Measurements from ENCODE around the gene ARFGEF3.

Gene ARFGEF3

GRCh38 chr6:138383776-138384175 is 222.0 kb downstream of the ARFGEF3 start:
- H3K36me3 ChIP-seq (ENCODE audit: control insufficient read depth in 2 of 2, insufficient read depth in 1 of 2, low read length in 2 of 2): no peaks in the 10 kb centered on the region
- H3K4me1 ChIP-seq (ENCODE audit: control insufficient read depth, insufficient read depth, low read length): no peaks in the 10 kb centered on the region
- ChIA-PET CTCF (interaction anchor here (1.1 to 1.3 kb wide), 2 partner anchors 10 to 21 kb away, joined by 3 to 4 read pairs; partner anchors contain the start of gene HEBP2), POLR2A (no interaction called here)
- TF ChIP-seq TRIM28 (IDR thresholded peaks at IDR 0.05; ENCODE audit: borderline replicate concordance, low read length): no peak
- H3K27ac ChIP-seq (ENCODE audit: extremely low read depth, low read depth, low read length): no peak overlapping the region
- no peaks in the 10 kb centered on the region for H3K9me3 ChIP-seq (ENCODE audit: control insufficient read depth, insufficient read depth, low read depth, low read length)
- no peak overlapping the region for H3K4me3 ChIP-seq (ENCODE audit: low read depth, low read length)

DNA sequence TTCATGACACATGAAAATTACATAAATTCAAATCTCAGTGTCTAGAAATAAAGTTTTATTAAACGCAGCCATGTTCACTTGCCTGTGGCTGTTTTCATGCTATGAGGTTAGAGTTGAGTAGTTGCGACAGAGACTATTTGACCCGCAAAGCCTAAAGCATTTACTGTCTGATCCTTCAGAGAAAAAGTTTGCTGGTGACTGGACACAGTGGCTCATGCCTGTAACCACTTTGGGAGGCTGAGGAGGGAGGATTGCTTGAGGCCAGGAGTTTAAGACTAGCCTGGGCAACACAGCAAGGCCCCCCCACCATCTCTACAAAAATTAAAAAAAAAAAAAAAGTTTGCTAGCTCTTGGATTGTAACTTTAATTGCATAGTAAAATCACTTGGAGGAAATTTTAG is 225.2 kb downstream of the ARFGEF3 start:
- TF ChIP-seq, protein P1, sequence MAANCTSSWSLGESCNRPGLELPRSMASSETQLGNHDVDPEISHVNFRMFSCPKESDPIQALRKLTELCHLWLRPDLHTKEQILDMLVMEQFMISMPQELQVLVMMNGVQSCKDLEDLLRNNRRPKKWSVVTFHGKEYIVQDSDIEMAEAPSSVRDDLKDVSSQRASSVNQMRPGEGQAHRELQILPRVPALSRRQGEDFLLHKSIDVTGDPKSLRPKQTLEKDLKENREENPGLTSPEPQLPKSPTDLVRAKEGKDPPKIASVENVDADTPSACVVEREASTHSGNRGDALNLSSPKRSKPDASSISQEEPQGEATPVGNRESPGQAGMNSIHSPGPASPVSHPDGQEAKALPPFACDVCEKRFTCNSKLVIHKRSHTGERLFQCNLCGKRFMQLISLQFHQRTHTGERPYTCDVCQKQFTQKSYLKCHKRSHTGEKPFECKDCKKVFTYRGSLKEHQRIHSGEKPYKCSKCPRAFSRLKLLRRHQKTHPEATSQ (tag by site-specific recombination; IDR thresholded peaks at IDR 0.05): no peak
- TF ChIP-seq ZNF677 (tag by site-specific recombination; IDR thresholded peaks at IDR 0.05): no peak
- Histone ChIP-seq H3K4me3 (ENCODE audit: low read depth, low read length) (no peak overlapping the region), H3K9me3 (ENCODE audit: control insufficient read depth, insufficient read depth, low read depth, low read length) (no peaks in the 10 kb centered on the region), H3K36me3 (ENCODE audit: control insufficient read depth in 2 of 2, insufficient read depth in 1 of 2, low read length in 2 of 2) (no peaks in the 10 kb centered on the region), H3K27ac (ENCODE audit: extremely low read depth, low read depth, low read length) (no peak overlapping the region), H3K4me1 (ENCODE audit: control insufficient read depth, insufficient read depth, low read length) (no peaks in the 10 kb centered on the region)
- CTCF ChIA-PET: no interaction called here
- POLR2A ChIA-PET: no interaction called here

- no peaks in the 10 kb centered on the region for H3K4me1 ChIP-seq (ENCODE audit: control insufficient read depth, insufficient read depth, low read length)
- H3K4me3 ChIP-seq (ENCODE audit: low read depth, low read length): no peak overlapping the region
- CTCF ChIA-PET: interaction anchor here (0.6 to 1.0 kb wide), 2 partner anchors 16 to 1070 kb away, joined by 3 to 6 read pairs; partner anchors contain the start of gene HEBP2
- no peaks in the 10 kb centered on the region for H3K36me3 ChIP-seq (ENCODE audit: control insufficient read depth in 2 of 2, insufficient read depth in 1 of 2, low read length in 2 of 2)
- POLR2A ChIA-PET: no interaction called here
- no peak overlapping the region for H3K27ac ChIP-seq (ENCODE audit: extremely low read depth, low read depth, low read length)
- no peaks in the 10 kb centered on the region for H3K9me3 ChIP-seq (ENCODE audit: control insufficient read depth, insufficient read depth, low read depth, low read length)
- TF ChIP-seq ZBTB1 (tag by site-specific recombination; IDR thresholded peaks at IDR 0.05) (no peak), HOXA7 (CRISPR knock-in tag; IDR thresholded peaks at IDR 0.05; ENCODE audit: borderline replicate concordance) (no peak), ZNF280C (tag by site-specific recombination; IDR thresholded peaks at IDR 0.05) (no peak), SCRT2 (tag by site-specific recombination; IDR thresholded peaks at IDR 0.05) (no peak), PRDM1 (tag by site-specific recombination; IDR thresholded peaks at IDR 0.05) (no peak), KLF16 (tag by site-specific recombination; IDR thresholded peaks at IDR 0.05) (no peak), ZNF174 (tag by site-specific recombination; IDR thresholded peaks at IDR 0.05) (no peak)
Observed at GRCh38 chr6:138387577-138388368, 226.0 kb downstream of the ARFGEF3 start.

DNA sequence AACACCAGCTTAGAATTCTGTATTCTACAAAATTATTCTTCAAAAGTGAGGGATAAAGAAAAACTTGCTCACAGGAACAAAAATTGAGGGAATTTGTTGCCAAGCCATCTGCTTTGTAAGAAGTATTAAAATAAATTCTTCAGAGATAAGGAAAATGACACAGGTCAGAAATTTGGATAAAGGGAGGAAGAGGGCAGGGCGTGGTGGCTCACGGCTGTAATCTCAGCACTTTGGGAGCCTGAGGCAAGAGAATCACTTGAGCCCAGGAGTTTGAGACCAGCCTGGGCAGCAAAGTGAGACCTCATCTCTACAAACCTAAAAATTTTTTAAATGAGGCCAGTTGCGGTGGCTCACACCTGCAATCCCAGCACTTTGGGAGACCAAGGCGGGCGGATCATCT is 227.8 kb downstream of the ARFGEF3 start:
- H3K4me3 ChIP-seq (ENCODE audit: low read depth, low read length): no peak overlapping the region
- no peak overlapping the region for H3K27ac ChIP-seq (ENCODE audit: extremely low read depth, low read depth, low read length)
- H3K4me1 ChIP-seq (ENCODE audit: control insufficient read depth, insufficient read depth, low read length): no peaks in the 10 kb centered on the region
- no peaks in the 10 kb centered on the region for H3K9me3 ChIP-seq (ENCODE audit: control insufficient read depth, insufficient read depth, low read depth, low read length)
- H3K36me3 ChIP-seq (ENCODE audit: control insufficient read depth in 2 of 2, insufficient read depth in 1 of 2, low read length in 2 of 2): no peaks in the 10 kb centered on the region
- TF ChIP-seq ZNF280C (tag by site-specific recombination; IDR thresholded peaks at IDR 0.05) (no peak), ZNF350 (tag by site-specific recombination; IDR thresholded peaks at IDR 0.05) (no peak), ZNF426 (tag by site-specific recombination; IDR thresholded peaks at IDR 0.05) (no peak)
- ChIA-PET CTCF (interaction anchor here (0.7 kb wide), 1 partner anchor 382 kb away, joined by 3 read pairs; no protein-coding TSS in a partner anchor), POLR2A (no interaction called here)
